SH-SY5Y (cell line): Measurements from ENCODE around the gene UTP14A.

ENCODE experiments used
- GATA2 ChIP-seq: IDR thresholded peaks from 2 replicates; pipeline ENCODE4 v1.6.1; 2011; ENCODE audit warnings: mild to moderate bottlenecking, low read depth, low read length
- GATA3 ChIP-seq: IDR thresholded peaks from 2 replicates; pipeline ENCODE4 v1.6.1; 2011; ENCODE audit warnings: low read depth, mild to moderate bottlenecking, low read length, moderate library complexity

DNA sequence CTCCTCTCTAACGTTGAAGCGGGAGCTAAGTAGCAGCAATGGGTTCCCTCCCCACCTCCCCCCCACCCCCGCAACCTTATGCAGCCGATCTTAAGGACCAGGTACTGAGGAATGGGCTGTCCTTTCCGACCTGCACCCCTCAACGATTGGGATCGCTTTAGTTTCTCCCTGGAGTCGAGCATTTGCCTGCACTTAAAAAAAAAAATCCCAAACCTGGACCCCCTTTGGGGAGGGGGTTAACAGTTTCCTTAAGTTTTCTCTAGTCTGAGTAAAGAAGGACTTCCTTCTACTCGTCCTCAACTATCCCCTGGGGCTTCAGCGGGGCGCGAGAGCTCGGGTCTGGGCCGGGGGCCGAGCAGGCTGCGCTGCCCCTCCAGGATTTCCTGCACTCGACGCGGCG, 50.8 kb downstream of the UTP14A start:
- TF ChIP-seq GATA2: no peak
- no peak for TF ChIP-seq GATA3
